Transverse colon (tissue), 4 donors: ENCODE measurements around the gene INSC. TPM values are rescaled to one million over a fixed set of nuclear protein-coding genes. Genes with fewer than 3 reads are reported as not detected.

Experiments used
- DNase-seq: peaks from one replicate; pipeline ENCODE4 v3.0.0-alpha.2; 2019
- H3K27ac ChIP-seq, 4 donors: fragments of 200-600 bp; sonication (generic); 2 replicates each; pipeline ENCODE4 v1.5.1; 2016 to 2018; ENCODE audit warnings: inconsistent platforms in 4 of 4
- H3K27me3 ChIP-seq: fragments of 200-600 bp; sonication (generic); 2 replicates; pipeline ENCODE4 v1.5.1; 2017; ENCODE audit warnings: inconsistent platforms
- H3K36me3 ChIP-seq, 4 donors: fragments of 200-600 bp; sonication (generic); 2 replicates each; pipeline ENCODE4 v1.5.1; 2017 to 2019; ENCODE audit warnings: inconsistent platforms in 4 of 4
- H3K4me1 ChIP-seq, 4 donors: fragments of 200-600 bp; sonication (generic); 2 replicates each; pipeline ENCODE4 v1.5.1; 2017 to 2020; ENCODE audit warnings: inconsistent platforms in 4 of 4
- H3K4me3 ChIP-seq, 4 donors: fragments of 200-600 bp; sonication (generic); 1 replicate in 1 of 4; 2 replicates in 3 of 4; pipeline versions ENCODE4 v1.5.1 to v1.6.1; 2017 to 2019; ENCODE audit warnings: inconsistent platforms in 4 of 4
- H3K9me3 ChIP-seq, 2 donors: fragments of 200-600 bp; sonication (generic); 2 replicates each; pipeline ENCODE4 v1.5.1; 2017 to 2019; ENCODE audit warnings: inconsistent platforms in 2 of 2
- CTCF ChIP-seq, 5 experiments: fragments of 200-600 bp in 3 of 5; fragments of 450-650 bp in 2 of 5; sonication (generic) in 3 of 5; IDR thresholded peaks; 1 replicate in 2 of 5; 2 replicates in 3 of 5; pipeline ENCODE4 v1.5.1; 2016 to 2017; ENCODE audit warnings: antibody characterized with exemption in 5 of 5, inconsistent platforms in 3 of 5, mild to moderate bottlenecking in 2 of 5, moderate library complexity in 1 of 5
- EP300 ChIP-seq: sonication (generic); formaldehyde crosslinking; IDR thresholded peaks from one replicate; pipeline ENCODE4 v1.6.1; 2017; ENCODE audit warnings: antibody characterized with exemption, low read depth
- POLR2A ChIP-seq: fragments of 450-650 bp; IDR thresholded peaks from one replicate; pipeline ENCODE4 v1.6.1; 2016; ENCODE audit warnings: antibody characterized with exemption, mild to moderate bottlenecking, moderate library complexity
- POLR2AphosphoS5 ChIP-seq, 3 donors: sonication (generic); formaldehyde crosslinking; IDR thresholded peaks; one replicate each; pipeline ENCODE4 v1.6.1; 2016; ENCODE audit warnings: antibody characterized with exemption in 3 of 3
- WGBS, 2 donors: methylation state at CpG; one replicate each; pipeline ENCODE4 v1.1.5; 2018; ENCODE audit warnings: low coverage in 1 of 2; 5-methylcytosine and 5-hydroxymethylcytosine counted together
- in situ Hi-C, 4 donors: fragments of 200-750 bp; cut with MboI; loops; one replicate each; pipeline versions ENCODE4 v1.15.0 to v1.15.1; 2017; ENCODE audit warnings: low sequenced_read_pairs in 3 of 4, low pct_ligation_motif_present in 1 of 4, low pct_unique_long_range_greater_than_20kb in 1 of 4
- intact Hi-C: fragments of 100-400 bp; cut with DNase I; formaldehyde crosslinking; loops from one replicate; pipeline ENCODE4 v1.15.1; 2023; ENCODE audit warnings: low total_unique reads
- total RNA-seq, 4 donors: library from RNA; depleted of rRNA; stranded (reverse); fragments of >200 nt; gene quantifications; one replicate each; pipeline ENCODE4 v1.1.0, GENCODE V29; 2016

Gene INSC
- total RNA-seq, 4 donors from 2014 or later: 0.60 to 1.9 (median 1.3) TPM

GRCh38 chr11:15139958-15140659 lies 25.4 kb downstream of the INSC start:
- in situ Hi-C loops (no loop called here), intact Hi-C loops (no loop called here)
- no peaks in the 10 kb centered on the region for H3K27me3 ChIP-seq
- H3K4me1 ChIP-seq: peaks cover 0 to 2% (median 0%) of the 10 kb centered on the region in 4 donors
- 95% methylated on average over 4 of the region's 4 CpGs; no CpG with 5 or more reads in 1 of the 2 donors for WGBS, 2 donors
- no peak overlapping the region for H3K27ac ChIP-seq
- H3K9me3 ChIP-seq: no peaks in the 10 kb centered on the region
- no peak for DNase-seq
- no peaks in the 10 kb centered on the region for H3K36me3 ChIP-seq
- TF ChIP-seq CTCF (IDR thresholded peaks at IDR 0.05) (no peak), EP300 (no peak), POLR2AphosphoS5 (IDR thresholded peaks at IDR 0.05) (no peak), POLR2A (no peak)
- no peak overlapping the region for H3K4me3 ChIP-seq

- Histone ChIP-seq H3K4me3 (no peak overlapping the region), H3K36me3 (no peaks in the 10 kb centered on the region), H3K4me1 (peaks cover 0 to 15% (median 3%) of the 10 kb centered on the region in 4 donors), H3K27ac (no peak overlapping the region), H3K27me3 (no peaks in the 10 kb centered on the region), H3K9me3 (no peaks in the 10 kb centered on the region)
- intact Hi-C loops: no loop called here
- in situ Hi-C loops: no loop called here
- TF ChIP-seq CTCF (IDR thresholded peaks at IDR 0.05) (no peak), EP300 (no peak), POLR2A (no peak), POLR2AphosphoS5 (IDR thresholded peaks at IDR 0.05) (no peak)
- 91% methylated on average over 3 of the region's 3 CpGs; no CpG with 5 or more reads in 1 of the 2 donors for WGBS, 2 donors
- no peak for DNase-seq
Observed at GRCh38 chr11:15141381-15141780, 26.7 kb downstream of the INSC start.

- H3K27me3 ChIP-seq: no peaks in the 10 kb centered on the region
- H3K36me3 ChIP-seq: no peaks in the 10 kb centered on the region
- peaks cover 0 to 18% (median 3%) of the 10 kb centered on the region in 4 donors for H3K4me1 ChIP-seq
- in situ Hi-C loops (no loop called here), intact Hi-C loops (no loop called here)
- H3K27ac ChIP-seq: no peak overlapping the region
- TF ChIP-seq POLR2A (no peak), POLR2AphosphoS5 (IDR thresholded peaks at IDR 0.05) (no peak), CTCF (IDR thresholded peaks at IDR 0.05) (no peak), EP300 (no peak)
- H3K4me3 ChIP-seq: no peak overlapping the region
- WGBS, 2 donors: 85 to 100% methylated on average over 2 to 7 of the region's 7 CpGs
- H3K9me3 ChIP-seq: no peaks in the 10 kb centered on the region
- DNase-seq: no peak
Observed at GRCh38 chr11:15142838-15143237, 28.1 kb downstream of the INSC start.

- Histone ChIP-seq H3K27me3 (no peaks in the 10 kb centered on the region), H3K36me3 (no peaks in the 10 kb centered on the region), H3K9me3 (no peaks in the 10 kb centered on the region), H3K27ac (no peak overlapping the region), H3K4me1 (peaks cover 0 to 18% (median 3%) of the 10 kb centered on the region in 4 donors), H3K4me3 (no peak overlapping the region)
- intact Hi-C loops (no loop called here), in situ Hi-C loops (no loop called here)
- no peak for DNase-seq
- TF ChIP-seq EP300 (no peak), CTCF (IDR thresholded peaks at IDR 0.05) (no peak), POLR2A (no peak), POLR2AphosphoS5 (IDR thresholded peaks at IDR 0.05) (no peak)
Observed at GRCh38 chr11:15143855-15144254, 29.1 kb downstream of the INSC start.
